Measurements from ENCODE around the gene RALGPS1.

DNA sequence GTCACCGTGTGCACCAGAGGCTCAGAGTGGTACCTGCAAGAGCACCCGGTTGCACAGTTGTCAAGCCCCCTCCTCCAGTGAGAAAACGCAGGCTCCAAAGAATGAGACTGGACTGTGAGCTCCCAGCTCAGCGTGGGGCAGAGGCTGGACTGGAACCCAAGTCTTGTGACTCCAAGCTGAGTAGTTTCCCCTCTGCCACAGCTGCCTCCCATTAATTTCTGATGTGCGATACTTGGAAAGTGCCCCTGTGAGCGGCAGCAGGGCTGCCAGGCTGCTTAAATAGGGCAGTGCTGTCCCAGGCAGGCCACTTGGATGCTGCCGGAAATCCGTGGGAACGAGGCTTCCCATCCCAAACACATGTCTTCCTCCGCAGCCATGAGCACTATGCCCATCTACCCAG, 270.1 kb downstream of the RALGPS1 start:
- TF ChIP-seq EZH2phosphoT487 (IDR thresholded peaks at IDR 0.05; ENCODE audit: low read depth, severe bottlenecking, unreplicated experiment): no peak
- TF ChIP-seq, protein P1, sequence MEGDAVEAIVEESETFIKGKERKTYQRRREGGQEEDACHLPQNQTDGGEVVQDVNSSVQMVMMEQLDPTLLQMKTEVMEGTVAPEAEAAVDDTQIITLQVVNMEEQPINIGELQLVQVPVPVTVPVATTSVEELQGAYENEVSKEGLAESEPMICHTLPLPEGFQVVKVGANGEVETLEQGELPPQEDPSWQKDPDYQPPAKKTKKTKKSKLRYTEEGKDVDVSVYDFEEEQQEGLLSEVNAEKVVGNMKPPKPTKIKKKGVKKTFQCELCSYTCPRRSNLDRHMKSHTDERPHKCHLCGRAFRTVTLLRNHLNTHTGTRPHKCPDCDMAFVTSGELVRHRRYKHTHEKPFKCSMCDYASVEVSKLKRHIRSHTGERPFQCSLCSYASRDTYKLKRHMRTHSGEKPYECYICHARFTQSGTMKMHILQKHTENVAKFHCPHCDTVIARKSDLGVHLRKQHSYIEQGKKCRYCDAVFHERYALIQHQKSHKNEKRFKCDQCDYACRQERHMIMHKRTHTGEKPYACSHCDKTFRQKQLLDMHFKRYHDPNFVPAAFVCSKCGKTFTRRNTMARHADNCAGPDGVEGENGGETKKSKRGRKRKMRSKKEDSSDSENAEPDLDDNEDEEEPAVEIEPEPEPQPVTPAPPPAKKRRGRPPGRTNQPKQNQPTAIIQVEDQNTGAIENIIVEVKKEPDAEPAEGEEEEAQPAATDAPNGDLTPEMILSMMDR (IDR thresholded peaks at IDR 0.05; ENCODE audit: poor library complexity): no peak
- no peak for TF ChIP-seq EZH2 (IDR thresholded peaks at IDR 0.05; ENCODE audit: borderline replicate concordance)
